ENCODE data around the gene HSPG2. TPM values are rescaled to one million over a fixed set of nuclear protein-coding genes. Genes with fewer than 3 reads are reported as not detected.

The HSPG2 gene
- total RNA-seq, 1 donor from 2014 or later, result 179 TPM

DNA sequence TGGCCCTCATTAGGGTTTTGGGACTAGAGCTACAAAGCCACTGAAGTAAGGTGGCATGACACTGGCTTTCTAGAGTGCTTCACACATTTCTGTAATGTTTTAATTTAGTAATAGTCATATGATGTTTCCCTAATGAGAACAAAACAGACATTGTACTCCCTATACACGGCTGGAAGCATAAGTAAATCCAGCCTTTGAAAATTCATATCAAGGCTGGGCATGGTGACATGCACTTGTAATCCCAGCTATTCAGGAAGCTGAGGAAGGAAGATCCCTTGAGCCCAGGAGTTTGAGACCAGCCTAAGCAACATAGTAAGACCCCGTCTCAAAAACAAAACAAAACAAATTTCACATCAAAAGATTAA, 161.6 kb downstream of the HSPG2 start:
- no peak for DNase-seq (ENCODE audit: extremely low spot score in 2 of 2)
- intact Hi-C loops (cut with DNase I), result no loop called here
- Histone ChIP-seq H3K27me3 (no peaks in the 10 kb centered on the region), H3K4me1 (peaks cover 23% of the 10 kb centered on the region), H3K9me3 (no peaks in the 10 kb centered on the region), H3K4me3 (no peak overlapping the region), H3K27ac (no peak overlapping the region), H3K36me3 (no peaks in the 10 kb centered on the region)
- TF ChIP-seq POLR2AphosphoS5 (IDR thresholded peaks at IDR 0.05; ENCODE audit: insufficient read depth in 1 of 2, low read depth in 1 of 2), result no peak
- TF ChIP-seq POLR2A (IDR thresholded peaks at IDR 0.05), result no peak
- TF ChIP-seq, protein P1, sequence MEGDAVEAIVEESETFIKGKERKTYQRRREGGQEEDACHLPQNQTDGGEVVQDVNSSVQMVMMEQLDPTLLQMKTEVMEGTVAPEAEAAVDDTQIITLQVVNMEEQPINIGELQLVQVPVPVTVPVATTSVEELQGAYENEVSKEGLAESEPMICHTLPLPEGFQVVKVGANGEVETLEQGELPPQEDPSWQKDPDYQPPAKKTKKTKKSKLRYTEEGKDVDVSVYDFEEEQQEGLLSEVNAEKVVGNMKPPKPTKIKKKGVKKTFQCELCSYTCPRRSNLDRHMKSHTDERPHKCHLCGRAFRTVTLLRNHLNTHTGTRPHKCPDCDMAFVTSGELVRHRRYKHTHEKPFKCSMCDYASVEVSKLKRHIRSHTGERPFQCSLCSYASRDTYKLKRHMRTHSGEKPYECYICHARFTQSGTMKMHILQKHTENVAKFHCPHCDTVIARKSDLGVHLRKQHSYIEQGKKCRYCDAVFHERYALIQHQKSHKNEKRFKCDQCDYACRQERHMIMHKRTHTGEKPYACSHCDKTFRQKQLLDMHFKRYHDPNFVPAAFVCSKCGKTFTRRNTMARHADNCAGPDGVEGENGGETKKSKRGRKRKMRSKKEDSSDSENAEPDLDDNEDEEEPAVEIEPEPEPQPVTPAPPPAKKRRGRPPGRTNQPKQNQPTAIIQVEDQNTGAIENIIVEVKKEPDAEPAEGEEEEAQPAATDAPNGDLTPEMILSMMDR (IDR thresholded peaks at IDR 0.05), result no peak

GRCh38 chr1:21774835-21775549, 162.1 kb downstream of the HSPG2 start:
- no peak for TF ChIP-seq POLR2AphosphoS5 (IDR thresholded peaks at IDR 0.05; ENCODE audit: insufficient read depth in 1 of 2, low read depth in 1 of 2)
- TF ChIP-seq, protein P1 (IDR thresholded peaks at IDR 0.05), result no peak
- TF ChIP-seq POLR2A (IDR thresholded peaks at IDR 0.05), result no peak
- Histone ChIP-seq H3K36me3 (no peaks in the 10 kb centered on the region), H3K4me1 (peaks cover 19% of the 10 kb centered on the region), H3K9me3 (no peaks in the 10 kb centered on the region), H3K27me3 (no peaks in the 10 kb centered on the region), H3K4me3 (no peak overlapping the region), H3K27ac (no peak overlapping the region)
- intact Hi-C loops (cut with DNase I), result no loop called here
- DNase-seq (ENCODE audit: extremely low spot score in 2 of 2), result no peak

DNA sequence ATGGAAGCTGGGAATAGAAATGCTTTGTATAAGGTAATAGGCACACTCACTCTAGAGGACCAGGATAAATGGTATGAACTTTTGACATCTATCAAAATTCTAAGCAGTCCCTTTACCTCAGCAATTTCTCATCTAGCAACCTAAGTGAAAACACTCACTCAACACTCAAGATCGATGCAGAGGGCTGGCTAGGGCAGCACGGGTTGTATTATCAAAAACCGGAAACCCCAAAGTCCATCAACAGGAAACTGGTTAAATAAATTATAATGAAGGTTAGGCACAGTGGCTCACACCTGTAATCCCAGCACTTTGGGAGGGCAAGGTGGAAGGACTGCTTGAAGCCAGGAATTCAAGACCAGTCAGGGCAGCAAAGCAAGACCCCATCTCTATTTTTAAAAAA, 163.5 kb downstream of the HSPG2 start:
- intact Hi-C loops (cut with DNase I), result no loop called here
- DNase-seq (ENCODE audit: extremely low spot score in 2 of 2), result no peak
- H3K4me1 ChIP-seq, result peaks cover 16% of the 10 kb centered on the region
- TF ChIP-seq, protein P1 (IDR thresholded peaks at IDR 0.05), result no peak
- no peak for TF ChIP-seq POLR2AphosphoS5 (IDR thresholded peaks at IDR 0.05; ENCODE audit: insufficient read depth in 1 of 2, low read depth in 1 of 2)
- H3K4me3 ChIP-seq, result no peak overlapping the region
- H3K27me3 ChIP-seq, result no peaks in the 10 kb centered on the region
- no peaks in the 10 kb centered on the region for H3K36me3 ChIP-seq
- no peaks in the 10 kb centered on the region for H3K9me3 ChIP-seq
- no peak overlapping the region for H3K27ac ChIP-seq

Other genes starting within 250 kb of the HSPG2 start
- gene USP48, start 154.2 kb downstream of the HSPG2 start, total RNA-seq, result 67.5 TPM
- not detected for gene LDLRAD2, start 125.0 kb downstream of the HSPG2 start, total RNA-seq
- gene CELA3B, start 39.7 kb upstream of the HSPG2 start, total RNA-seq, result not detected
- gene CELA3A, start 64.3 kb upstream of the HSPG2 start, total RNA-seq, result not detected
- gene CDC42, start 115.4 kb upstream of the HSPG2 start, total RNA-seq, result 141 TPM
- 5.2 TPM for gene WNT4, start 205.8 kb upstream of the HSPG2 start, total RNA-seq